Astrocyte (in vitro differentiated cells and primary cell): ENCODE results near the gene GCNA. TPM values are rescaled to one million over a fixed set of nuclear protein-coding genes. Genes with fewer than 3 reads are reported as not detected.

Experiments
- DNase-seq: peaks from one replicate; pipeline ENCODE4 v3.0.0-alpha.2; 2010; ENCODE audit warnings: low read depth
- FAIRE-seq: peaks from 2 replicates; lab custom pipeline; 2011; peaks lifted over from hg19 to GRCh38; lab: Jason Lieb, UNC
- H2AFZ ChIP-seq: 2 replicates; pipeline ENCODE4 v1.6.0; 2012; ENCODE audit warnings: low read depth, low read length, inconsistent platforms
- H3K27ac ChIP-seq: 2 replicates; pipeline ENCODE4 v1.5.1; 2011; ENCODE audit warnings: low read depth, low read length, inconsistent platforms
- H3K27me3 ChIP-seq: 2 replicates; pipeline ENCODE4 v1.6.0; 2011; ENCODE audit warnings: low read length, inconsistent platforms; ENCODE audit not compliant: insufficient read depth
- H3K36me3 ChIP-seq: 2 replicates; pipeline ENCODE4 v1.5.1; 2011; ENCODE audit warnings: low read length, inconsistent platforms; ENCODE audit not compliant: insufficient read depth
- H3K4me1 ChIP-seq: 2 replicates; pipeline ENCODE4 v1.5.1; 2011; ENCODE audit warnings: low read length, inconsistent platforms; ENCODE audit not compliant: insufficient read depth
- H3K4me2 ChIP-seq: 2 replicates; pipeline ENCODE4 v1.6.0; 2012; ENCODE audit warnings: low read length, inconsistent platforms
- H3K4me3 ChIP-seq: 2 replicates; pipeline ENCODE4 v1.5.1; 2011; ENCODE audit warnings: low read depth, mild to moderate bottlenecking, low read length, inconsistent platforms; ENCODE audit not compliant: insufficient read depth
- H3K79me2 ChIP-seq: 2 replicates; pipeline ENCODE4 v1.6.0; 2012; ENCODE audit warnings: mild to moderate bottlenecking, low read length, inconsistent platforms; ENCODE audit not compliant: insufficient read depth
- H3K9ac ChIP-seq: 2 replicates; pipeline ENCODE4 v1.6.0; 2012; ENCODE audit warnings: mild to moderate bottlenecking, low read length, inconsistent platforms
- H3K9me3 ChIP-seq: 2 replicates; pipeline ENCODE4 v1.5.1; 2012; ENCODE audit warnings: low read depth, mild to moderate bottlenecking, low read length, inconsistent platforms; ENCODE audit not compliant: insufficient read depth
- H4K20me1 ChIP-seq: 2 replicates; pipeline ENCODE4 v1.6.0; 2012; ENCODE audit warnings: low read length, inconsistent platforms; ENCODE audit not compliant: insufficient read depth
- H3K27ac Mint-ChIP-seq: one replicate; pipeline ENCODE4 v1.8.0; 2021; ENCODE audit warnings: mild to moderate bottlenecking, mixed read lengths; ENCODE audit not compliant: unreplicated experiment
- H3K27me3 Mint-ChIP-seq: one replicate; pipeline ENCODE4 v1.8.0; 2021; ENCODE audit warnings: low read depth, mixed read lengths; ENCODE audit not compliant: unreplicated experiment
- H3K36me3 Mint-ChIP-seq: one replicate; pipeline ENCODE4 v1.8.0; 2021; ENCODE audit warnings: low read depth, mixed read lengths; ENCODE audit not compliant: unreplicated experiment
- H3K4me1 Mint-ChIP-seq: one replicate; pipeline ENCODE4 v1.8.0; 2021; ENCODE audit warnings: low read depth, mixed read lengths; ENCODE audit not compliant: unreplicated experiment
- H3K4me3 Mint-ChIP-seq: one replicate; pipeline ENCODE4 v1.8.0; 2021; ENCODE audit warnings: mild to moderate bottlenecking, moderate library complexity, mixed read lengths; ENCODE audit not compliant: unreplicated experiment
- H3K9me3 Mint-ChIP-seq: one replicate; pipeline ENCODE4 v1.8.0; 2021; ENCODE audit warnings: mild to moderate bottlenecking, mixed read lengths; ENCODE audit not compliant: unreplicated experiment
- EZH2 ChIP-seq: IDR thresholded peaks from 2 replicates; pipeline ENCODE4 v1.6.1; 2012; ENCODE audit warnings: mild to moderate bottlenecking, low read length, inconsistent platforms; ENCODE audit not compliant: insufficient read depth
- total RNA-seq: library from RNA; stranded (reverse); gene quantifications from 2 replicates; pipeline ENCODE4 v1.2.1, GENCODE V29; 2021
- TF ChIP-seq, protein P1 (sequence below): IDR thresholded peaks from 2 replicates; pipeline ENCODE4 v1.5.1; 2011; ENCODE audit warnings: low read depth, mild to moderate bottlenecking, inconsistent platforms, low read length, moderate library complexity; ENCODE audit not compliant: insufficient read depth

Gene GCNA
- total RNA-seq, 1 donor from 2014 or later = 2.2 TPM

GRCh38 chrX:71618787-71619186, 40.5 kb downstream of the GCNA start:
- no peaks in the 10 kb centered on the region for H3K9me3 ChIP-seq
- FAIRE-seq (no peak), DNase-seq (no peak)
- no peak overlapping the region for H3K4me2 ChIP-seq
- H4K20me1 ChIP-seq = no peaks in the 10 kb centered on the region
- no peaks in the 10 kb centered on the region for H3K27me3 Mint-ChIP-seq
- H3K4me3 Mint-ChIP-seq = no peak overlapping the region
- H3K27ac Mint-ChIP-seq = peak overlapping the region; percentile 34
- peaks cover 5% of the 10 kb centered on the region for H3K36me3 Mint-ChIP-seq
- no peak overlapping the region for H2AFZ ChIP-seq
- no peak overlapping the region for H3K4me3 ChIP-seq
- H3K79me2 ChIP-seq = no peaks in the 10 kb centered on the region
- no peaks in the 10 kb centered on the region for H3K9me3 Mint-ChIP-seq
- no peaks in the 10 kb centered on the region for H3K4me1 Mint-ChIP-seq
- H3K9ac ChIP-seq = no peak overlapping the region
- H3K27me3 ChIP-seq = no peaks in the 10 kb centered on the region
- no peak overlapping the region for H3K27ac ChIP-seq
- H3K36me3 ChIP-seq = no peaks in the 10 kb centered on the region
- TF ChIP-seq, protein P1, sequence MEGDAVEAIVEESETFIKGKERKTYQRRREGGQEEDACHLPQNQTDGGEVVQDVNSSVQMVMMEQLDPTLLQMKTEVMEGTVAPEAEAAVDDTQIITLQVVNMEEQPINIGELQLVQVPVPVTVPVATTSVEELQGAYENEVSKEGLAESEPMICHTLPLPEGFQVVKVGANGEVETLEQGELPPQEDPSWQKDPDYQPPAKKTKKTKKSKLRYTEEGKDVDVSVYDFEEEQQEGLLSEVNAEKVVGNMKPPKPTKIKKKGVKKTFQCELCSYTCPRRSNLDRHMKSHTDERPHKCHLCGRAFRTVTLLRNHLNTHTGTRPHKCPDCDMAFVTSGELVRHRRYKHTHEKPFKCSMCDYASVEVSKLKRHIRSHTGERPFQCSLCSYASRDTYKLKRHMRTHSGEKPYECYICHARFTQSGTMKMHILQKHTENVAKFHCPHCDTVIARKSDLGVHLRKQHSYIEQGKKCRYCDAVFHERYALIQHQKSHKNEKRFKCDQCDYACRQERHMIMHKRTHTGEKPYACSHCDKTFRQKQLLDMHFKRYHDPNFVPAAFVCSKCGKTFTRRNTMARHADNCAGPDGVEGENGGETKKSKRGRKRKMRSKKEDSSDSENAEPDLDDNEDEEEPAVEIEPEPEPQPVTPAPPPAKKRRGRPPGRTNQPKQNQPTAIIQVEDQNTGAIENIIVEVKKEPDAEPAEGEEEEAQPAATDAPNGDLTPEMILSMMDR = no peak
- no peak for TF ChIP-seq EZH2
- H3K4me1 ChIP-seq = no peaks in the 10 kb centered on the region

DNA sequence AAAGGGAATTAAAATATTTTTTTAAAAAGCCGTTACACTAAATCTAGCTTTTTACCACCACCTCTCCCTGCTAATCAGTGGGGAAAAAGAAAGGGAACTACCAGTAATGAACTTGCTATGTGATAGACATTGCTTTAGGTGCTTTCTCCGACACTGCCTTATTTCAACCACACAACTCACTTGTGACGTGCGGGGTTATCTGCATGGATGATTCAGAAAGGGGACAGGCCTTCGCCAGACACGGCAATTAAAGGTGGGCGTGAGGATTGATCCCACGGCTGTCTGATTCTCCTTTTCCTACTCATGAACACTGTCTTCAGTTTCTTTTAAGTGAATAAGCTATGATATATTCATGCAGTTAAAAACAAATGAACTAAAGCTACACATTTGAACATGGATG, 41.0 kb downstream of the GCNA start:
- no peaks in the 10 kb centered on the region for H3K36me3 ChIP-seq
- no peaks in the 10 kb centered on the region for H4K20me1 ChIP-seq
- Mint-ChIP-seq H3K9me3 (no peaks in the 10 kb centered on the region), H3K27me3 (no peaks in the 10 kb centered on the region), H3K4me3 (no peak overlapping the region), H3K27ac (no peak overlapping the region), H3K4me1 (no peaks in the 10 kb centered on the region), H3K36me3 (peaks cover 5% of the 10 kb centered on the region)
- no peak for FAIRE-seq
- TF ChIP-seq, protein P1 = no peak
- no peak for TF ChIP-seq EZH2
- H3K9me3 ChIP-seq = no peaks in the 10 kb centered on the region
- H3K27ac ChIP-seq = no peak overlapping the region
- peak; percentile 25 for DNase-seq
- H2AFZ ChIP-seq = no peak overlapping the region
- no peaks in the 10 kb centered on the region for H3K27me3 ChIP-seq
- no peaks in the 10 kb centered on the region for H3K4me1 ChIP-seq
- no peaks in the 10 kb centered on the region for H3K79me2 ChIP-seq
- H3K4me3 ChIP-seq = no peak overlapping the region
- no peak overlapping the region for H3K4me2 ChIP-seq
- H3K9ac ChIP-seq = no peak overlapping the region

DNA sequence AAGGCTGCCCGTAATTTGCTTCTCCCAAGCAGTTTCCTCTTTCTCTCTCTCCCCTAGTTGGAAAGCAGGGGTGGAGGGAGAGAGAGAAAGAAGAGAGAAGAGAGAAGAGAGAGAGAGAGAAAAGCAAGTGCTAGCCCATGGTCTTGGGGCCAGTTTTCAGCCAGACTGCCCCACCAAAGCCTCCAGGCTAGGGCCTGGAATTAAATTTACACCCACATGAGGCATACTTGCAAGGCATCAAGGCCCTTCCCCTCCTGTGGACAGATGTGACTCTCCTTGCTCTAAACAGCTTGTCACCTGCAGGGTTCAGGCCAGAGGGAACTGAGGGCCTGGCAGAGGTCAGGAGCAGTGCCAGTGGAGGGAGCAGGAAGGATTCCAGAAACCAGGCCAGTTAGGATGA, 41.7 kb downstream of the GCNA start:
- Histone ChIP-seq H3K4me3 (no peak overlapping the region), H3K27ac (no peak overlapping the region), H3K9me3 (no peaks in the 10 kb centered on the region), H3K27me3 (no peaks in the 10 kb centered on the region), H3K79me2 (no peaks in the 10 kb centered on the region), H3K4me1 (no peaks in the 10 kb centered on the region), H3K4me2 (no peak overlapping the region), H3K36me3 (no peaks in the 10 kb centered on the region), H2AFZ (no peak overlapping the region), H3K9ac (no peak overlapping the region), H4K20me1 (no peaks in the 10 kb centered on the region)
- H3K36me3 Mint-ChIP-seq = peaks cover 5% of the 10 kb centered on the region
- no peaks in the 10 kb centered on the region for H3K9me3 Mint-ChIP-seq
- no peak overlapping the region for H3K4me3 Mint-ChIP-seq
- FAIRE-seq (no peak), DNase-seq (no peak)
- no peak for TF ChIP-seq EZH2
- TF ChIP-seq, protein P1 = no peak
- H3K4me1 Mint-ChIP-seq = no peaks in the 10 kb centered on the region
- H3K27ac Mint-ChIP-seq = no peak overlapping the region
- H3K27me3 Mint-ChIP-seq = no peaks in the 10 kb centered on the region
